Activated naive CD8-positive, alpha-beta T cell treated with anti-CD3 and anti-CD28 coated beads, Interleukin-2, amount 50 U/mL, for 16 hours (primary cell): ENCODE data around the gene DDX10.

ENCODE experiments used
- DNase-seq: peaks from one replicate; pipeline ENCODE4 v3.0.0-alpha.2; 2020; ENCODE audit warnings: low read depth, low spot score

DDX10 gene

DNA sequence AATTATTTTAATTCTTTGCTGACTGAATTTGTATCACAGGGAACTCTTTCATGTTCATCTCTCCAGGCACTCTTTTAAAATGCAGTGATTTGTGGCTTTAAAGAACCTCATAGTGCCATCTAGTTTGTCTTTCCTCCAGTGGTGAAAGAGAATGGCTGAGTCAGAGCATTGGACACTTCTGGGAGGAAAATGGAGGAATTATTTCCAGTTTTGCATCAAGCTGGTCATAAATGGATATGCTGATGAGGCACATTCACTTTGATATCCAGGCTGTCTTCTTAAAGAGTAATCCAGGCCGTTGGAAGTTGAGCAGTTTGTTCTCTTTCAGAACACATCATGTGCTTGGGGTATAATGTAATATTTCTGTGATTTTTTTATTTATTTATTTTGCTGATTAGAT is 273.7 kb downstream of the DDX10 start:
- no peak for DNase-seq

DNA sequence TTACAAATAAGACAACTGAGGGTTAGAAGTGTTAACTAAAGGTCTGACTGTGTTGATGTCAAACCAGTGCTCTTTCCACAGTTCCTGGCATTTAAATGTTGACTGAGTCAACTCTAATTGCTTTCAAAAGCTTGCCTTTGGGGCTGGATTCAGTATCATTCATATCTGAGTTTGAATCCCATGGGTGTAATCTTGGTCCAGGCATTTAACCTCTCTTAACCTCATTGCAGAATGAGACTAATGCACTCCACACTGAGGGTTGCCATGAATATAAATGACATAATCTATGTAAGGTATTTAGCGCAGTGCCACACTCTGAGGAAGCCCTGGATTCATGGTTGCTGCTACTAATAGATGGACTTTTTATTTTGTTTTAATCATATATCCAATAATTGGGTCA is 274.3 kb downstream of the DDX10 start:
- DNase-seq, result no peak

DNA sequence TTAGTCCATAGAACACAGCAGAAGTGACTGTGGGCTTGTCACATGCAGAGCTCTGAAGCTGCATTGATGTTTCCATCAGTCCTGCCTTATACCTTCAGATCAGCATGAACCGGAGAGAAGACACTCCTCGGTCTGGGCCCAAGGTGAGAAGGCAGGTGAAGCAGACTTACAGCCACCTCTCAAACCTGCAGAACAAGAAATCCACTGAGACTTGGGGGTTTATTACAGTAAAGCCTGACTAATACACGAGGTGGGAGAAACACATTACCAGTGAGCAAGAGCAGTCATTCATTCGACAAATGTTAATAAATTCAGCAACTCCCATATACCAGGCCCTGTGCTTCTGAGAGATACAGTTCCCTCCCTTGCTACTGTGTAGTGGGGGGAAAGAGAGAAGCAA is 279.0 kb downstream of the DDX10 start:
- DNase-seq, result no peak

DNA sequence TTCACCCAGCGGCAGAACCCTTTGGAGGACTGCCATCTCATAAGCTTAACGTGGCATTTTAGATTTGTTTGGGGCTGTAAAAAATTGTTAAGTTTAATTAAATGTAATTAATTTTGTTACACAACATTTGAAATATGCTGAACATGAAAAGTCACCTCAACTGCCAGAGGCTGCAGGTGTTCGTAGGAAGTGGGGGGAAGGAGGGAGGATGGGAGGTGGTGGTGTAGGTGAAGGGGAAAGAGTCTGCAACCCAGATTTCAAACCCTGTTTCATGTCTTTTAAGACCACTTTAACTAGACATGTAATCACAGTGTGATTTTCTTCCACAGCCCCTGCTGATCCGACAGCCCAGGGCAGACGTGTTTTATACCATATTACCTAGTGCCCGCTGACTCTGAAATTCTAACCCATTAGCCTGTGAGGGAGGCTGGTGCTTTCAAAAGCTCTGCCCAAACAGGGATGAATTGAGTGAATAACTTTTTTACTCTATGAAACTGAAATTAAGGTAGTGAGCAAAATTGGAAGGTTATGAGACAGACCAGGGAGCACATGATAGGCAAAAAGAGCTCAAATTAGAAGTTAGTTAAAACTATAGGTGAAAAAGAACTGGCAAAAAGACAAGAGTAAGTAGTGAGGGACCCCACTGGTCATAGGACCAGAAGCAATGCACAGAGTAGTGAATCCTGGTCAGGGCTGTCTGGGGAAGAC is 279.8 kb downstream of the DDX10 start:
- no peak for DNase-seq

DNA sequence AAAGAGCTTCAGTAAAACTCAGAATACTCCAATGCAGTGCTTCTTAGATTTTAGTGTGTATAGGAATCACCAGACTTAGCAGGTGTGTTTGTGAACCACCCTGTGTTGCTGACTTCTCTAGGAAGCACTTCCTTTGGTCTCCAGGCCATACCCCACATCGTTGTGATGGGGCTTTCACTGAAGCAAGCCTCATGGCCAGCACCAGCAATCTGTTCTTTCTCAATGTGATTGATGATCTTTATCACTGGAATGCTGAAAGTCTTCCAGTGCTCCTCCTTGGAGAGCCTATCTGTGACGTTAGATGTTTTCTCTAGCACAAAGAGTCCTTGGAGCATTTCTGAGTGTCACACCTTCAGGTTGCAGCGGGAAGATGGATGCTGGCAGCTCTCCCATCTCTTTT is 280.5 kb downstream of the DDX10 start:
- DNase-seq, result no peak

DNA sequence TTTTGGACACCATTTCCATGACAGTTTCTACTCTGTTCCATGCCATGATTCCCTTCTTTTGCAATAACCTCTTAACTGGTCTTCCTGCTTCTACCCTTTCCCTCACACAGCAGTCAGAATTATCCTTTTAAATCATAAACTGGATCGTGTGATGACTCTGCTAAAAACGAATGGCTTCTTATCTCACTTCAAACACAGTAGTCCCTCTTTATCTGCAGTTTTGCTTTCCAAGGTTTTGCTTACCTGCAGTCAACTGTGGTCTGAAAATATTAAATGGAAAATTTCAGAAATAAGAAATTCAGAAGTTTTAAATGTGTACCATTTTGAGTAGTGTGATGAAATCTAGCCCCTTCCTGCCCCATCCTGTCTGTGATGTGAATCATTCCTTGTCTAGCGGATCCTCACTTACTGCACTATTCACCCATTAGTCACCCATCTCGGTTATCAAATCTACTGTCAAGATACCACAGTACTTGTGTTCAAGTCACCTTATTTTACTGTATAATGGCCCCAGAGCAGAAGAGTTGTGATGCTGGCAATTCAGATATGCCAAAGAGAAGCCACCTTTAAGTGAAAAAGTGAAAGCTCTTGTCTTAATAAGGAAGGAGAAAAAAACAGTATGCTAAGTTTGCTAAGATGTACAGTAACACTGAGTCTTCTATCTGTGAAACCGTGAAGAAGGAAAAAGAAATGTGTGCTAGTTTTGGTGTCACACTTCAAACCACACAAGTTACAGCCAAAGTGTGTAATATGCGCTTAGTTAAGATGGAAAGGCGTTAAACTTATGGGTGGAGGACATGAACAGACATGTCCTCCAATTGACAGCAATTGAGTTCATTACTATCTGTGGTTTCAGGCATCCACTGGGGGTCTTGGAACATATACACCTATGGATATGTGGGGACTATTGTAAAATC is 283.0 kb downstream of the DDX10 start:
- no peak for DNase-seq

DNA sequence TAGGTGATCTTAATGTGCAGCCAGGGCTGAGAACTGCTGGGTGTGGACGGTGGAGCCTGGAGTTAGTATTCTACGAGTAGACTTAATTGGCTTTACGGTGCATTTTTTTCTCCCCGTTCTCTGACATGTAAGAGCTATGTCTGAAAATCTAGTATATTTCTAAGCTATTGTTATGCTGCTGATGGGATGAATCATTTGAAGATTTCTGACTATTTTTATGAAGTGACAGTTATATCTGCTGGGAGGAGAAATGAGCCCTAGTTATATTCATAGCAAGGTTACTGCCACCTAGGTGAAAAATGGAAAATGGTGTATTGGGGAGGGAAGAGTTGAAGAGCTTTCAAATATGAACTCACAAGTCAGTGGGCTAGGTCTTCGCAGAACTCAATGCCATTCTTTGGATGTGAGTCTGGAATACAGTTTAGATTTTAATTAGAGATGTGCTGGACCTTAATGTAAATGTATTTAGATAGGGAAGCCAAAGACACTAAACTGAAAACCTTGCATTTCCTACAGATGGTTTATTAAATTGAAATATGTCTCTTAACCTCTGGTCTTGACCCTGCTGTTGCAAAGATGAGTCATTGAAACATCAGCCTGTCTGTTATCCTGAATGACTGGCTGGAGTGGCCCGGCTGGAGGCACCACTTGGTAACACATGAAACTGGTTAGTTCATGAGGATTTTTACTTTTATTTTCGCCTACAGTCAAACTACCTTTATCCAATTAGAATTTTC is 293.7 kb downstream of the DDX10 start:
- DNase-seq, result no peak

DNA sequence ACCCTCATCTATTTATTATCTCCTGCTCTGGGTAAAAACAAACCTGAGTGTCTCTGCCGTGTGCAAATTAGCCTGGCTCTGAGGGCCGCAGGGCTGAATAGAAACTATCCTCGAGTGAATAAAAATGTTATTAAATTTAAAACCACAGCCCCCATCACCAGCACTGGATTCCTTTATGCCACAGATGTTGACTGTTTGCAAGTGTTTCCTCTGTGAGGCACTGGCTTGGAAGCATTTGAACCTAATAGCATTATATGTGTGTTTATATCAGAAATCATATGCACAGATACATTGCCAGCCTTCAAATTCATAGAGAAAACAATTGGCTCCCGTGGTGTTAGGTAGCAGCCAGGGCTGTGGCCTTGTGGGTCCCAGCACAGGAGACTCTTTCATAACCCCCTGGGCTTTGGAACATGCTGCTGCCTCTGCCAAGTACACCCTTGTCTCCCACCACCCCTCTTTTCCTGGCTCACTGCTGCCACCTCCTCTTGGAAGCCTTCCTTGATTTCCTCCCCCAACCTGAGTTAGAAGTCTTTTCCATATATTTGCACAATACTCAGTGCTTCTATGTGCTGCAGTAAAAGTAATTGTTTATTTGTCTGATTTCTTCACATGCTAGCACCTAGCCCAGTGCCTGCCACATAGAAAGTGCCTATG is 294.4 kb downstream of the DDX10 start:
- no peak for DNase-seq

DNA sequence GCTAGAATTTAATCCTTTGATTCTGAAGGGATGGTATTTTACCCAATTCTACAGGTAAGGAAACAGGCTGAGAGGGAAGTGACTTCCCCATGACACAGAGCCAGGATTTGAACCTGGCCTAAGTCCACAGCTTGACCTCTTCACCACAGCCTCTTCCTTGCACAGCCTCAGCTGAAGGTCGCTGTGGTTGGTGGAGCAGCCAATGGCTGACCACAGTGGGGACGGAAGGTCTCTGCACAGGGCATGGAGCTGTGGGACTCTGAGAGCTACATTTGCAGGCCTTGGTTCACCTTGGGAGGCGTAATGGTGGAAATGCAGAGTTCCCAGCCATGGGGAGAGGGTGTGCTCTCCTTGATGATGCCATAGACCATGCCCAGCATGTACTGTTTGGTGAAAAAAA is 295.0 kb downstream of the DDX10 start:
- no peak for DNase-seq

DNA sequence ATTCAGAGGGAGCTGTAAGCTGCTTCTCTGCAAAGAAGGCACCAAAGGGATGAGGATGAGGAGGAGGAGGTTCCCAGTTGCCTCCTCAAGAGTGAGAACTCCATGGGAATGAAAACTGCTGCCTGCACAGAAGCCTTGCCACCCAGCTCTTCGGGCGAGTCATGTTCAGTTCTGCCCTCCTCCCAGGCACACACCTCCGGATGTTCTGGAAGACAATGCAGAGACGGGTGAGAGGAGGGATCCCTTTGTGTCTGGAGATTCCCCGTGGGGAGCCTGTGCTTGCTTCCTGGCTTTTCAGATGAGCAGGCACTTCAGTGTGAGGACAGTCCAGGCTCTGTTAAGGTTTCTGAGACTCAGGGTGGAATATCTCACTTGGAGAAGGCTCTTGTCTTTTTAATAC is 295.6 kb downstream of the DDX10 start:
- DNase-seq, result no peak

DNA sequence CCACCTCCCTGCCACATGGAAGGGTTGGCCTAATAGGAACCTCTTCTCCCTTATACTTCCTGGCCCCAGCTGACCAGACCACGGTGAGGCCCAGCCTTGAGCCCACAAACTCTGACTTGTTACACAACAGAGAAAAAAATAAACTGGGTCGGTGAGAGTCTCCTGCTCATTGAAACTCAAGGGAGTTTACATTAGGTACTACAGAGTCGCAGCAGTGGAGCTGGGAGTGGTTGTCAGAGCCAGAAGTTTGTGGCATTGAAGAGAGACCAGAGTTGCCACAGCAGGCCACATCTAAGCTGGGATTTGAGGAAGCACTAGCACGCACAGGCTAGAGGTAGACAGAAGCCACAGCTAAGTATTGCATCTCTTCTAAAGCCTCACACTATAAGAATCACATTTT is 296.2 kb downstream of the DDX10 start:
- DNase-seq, result no peak

DNA sequence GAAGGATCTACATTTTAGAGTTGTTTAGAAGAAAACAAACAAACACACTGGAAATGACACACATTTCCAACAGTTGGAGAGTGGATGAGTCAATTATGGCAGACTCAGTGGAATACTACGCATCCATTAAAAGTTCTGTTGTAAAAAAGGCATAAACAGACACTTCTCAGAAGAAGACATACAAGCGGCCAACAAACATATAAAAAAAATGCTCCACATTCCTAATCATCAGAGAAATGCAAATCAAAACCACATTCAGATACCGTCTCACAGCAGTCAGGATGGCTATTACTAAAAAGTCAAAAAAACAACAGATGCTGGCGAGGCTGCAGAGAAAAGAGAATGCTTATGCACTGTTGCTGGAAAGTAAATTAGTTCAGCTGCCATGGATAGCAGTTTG is 298.2 kb downstream of the DDX10 start:
- DNase-seq, result no peak

DNA sequence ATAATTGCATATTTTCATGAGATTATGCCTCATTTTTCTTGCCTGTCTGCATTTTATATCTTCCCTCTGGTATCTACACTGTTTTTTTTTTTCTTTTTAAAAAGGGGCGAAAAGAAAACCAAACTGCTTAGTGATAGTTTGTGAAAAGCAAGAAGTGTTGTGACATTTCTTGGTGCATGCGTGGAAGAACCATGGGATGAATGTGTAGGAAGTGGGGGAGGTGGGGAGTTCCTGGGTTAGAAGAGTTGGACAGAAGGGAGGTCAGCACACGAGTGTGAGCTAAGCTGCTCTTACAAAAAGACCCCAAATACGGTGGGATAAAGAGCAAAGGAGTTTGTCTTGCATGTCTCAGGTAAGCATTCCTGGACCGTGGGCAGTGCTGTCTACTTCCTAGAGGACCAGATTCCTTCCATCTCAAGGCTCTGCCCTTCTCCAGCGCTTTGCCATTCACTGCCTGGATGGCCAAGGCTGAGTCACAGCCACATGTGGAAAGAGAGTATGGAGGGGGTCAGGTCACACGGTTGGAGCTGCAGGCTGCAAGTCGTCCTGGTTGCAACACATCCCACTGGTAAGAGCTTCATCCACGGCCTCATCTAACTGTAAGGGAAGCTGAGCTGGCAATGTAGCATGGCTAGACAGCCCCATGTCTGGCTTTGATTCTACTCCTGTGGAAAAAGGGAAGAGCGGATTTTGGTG is 300.6 kb downstream of the DDX10 start:
- no peak for DNase-seq

DNA sequence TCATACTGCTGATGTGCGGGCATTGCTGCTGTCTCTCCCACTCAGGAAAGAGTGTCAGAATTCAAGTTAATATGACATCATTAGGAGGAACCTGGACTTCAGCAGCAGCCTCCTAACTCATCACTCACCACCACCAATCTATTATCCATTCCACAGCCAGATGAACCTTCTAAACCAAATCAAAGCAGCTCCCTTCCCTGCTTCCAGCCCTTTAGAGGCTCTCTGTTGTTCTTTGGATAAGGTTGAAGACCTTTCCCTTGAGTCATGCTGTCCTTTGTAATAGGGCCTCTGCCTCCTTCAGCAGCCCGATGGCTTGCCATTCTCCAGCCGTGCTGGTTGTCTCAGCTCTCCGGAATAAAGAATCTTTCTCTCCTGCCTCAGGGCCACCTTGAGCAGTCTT is 301.3 kb downstream of the DDX10 start:
- DNase-seq, result no peak

DNA sequence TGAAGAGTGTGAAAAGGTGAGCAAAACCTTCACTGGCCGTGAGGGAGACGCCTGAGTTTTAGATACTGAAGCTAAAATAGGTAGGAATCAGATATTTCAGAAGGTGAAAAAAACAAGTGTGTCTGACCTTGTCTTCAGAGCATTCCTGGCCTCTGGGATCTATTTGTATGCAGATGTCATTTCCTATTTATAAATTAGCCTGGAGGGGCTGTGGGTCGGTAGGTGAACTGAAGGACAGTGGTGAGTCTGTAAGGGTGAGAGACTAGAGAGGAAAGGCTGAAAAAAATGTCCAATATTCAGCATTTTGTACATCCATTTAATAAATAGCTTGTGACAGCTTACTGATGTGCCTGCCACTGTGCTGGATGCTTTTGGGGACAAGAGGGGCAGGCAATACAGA is 302.1 kb downstream of the DDX10 start:
- no peak for DNase-seq

DNA sequence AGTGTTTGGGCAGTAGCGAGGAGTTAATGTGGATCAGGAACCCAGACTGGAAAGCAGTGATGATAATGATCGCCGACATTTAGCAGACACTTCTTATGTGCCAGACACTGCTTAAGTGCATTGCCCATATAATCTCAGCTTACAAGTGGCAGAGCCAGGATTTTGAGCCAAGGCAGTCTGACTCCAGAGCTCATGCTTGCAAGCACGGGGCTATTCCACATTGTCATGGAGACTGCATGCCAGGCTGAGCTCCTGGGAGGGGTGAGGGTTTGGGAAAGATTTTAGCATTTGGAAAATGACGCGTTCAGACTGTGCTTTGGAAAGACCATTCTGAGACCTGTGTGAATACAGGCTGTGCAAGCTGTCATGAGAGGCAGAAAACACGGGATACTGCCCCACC is 302.7 kb downstream of the DDX10 start:
- no peak for DNase-seq

DNA sequence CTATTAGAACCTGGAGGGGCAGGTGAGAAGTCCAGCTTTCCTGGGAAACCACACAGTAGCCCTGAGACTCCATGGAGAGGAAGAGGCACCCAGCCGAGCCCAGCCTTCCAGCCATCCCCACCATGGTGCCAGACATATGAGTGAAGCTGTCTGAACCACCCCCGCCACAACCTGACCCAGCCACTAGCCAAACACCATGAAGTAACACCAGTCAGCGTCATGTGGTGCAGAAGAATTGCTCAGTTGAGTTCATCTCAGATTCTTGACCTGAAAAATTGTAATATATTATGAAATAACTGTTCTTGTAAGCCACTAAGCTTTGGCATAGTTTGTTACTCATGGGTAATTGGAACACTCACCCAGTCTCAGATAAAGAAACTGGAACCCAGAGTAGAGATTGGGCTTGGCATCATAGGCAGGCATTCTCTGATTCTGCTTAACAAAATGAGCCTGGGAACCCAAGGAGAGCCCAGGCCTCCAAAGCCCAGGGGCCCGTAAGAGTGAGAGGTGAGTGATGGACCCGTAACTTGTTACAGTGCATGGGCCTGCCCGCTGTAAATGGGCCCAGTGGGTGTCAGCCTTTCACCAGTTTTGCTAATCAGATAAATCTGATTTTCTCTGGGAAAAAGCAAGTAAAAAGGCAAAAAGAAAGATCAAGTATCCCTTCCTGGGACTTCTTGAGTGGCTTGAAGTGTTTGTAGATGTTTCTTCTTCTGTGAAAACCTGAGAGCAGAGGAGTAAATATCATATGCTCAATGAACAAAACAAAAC is 305.5 kb downstream of the DDX10 start:
- no peak for DNase-seq

DNA sequence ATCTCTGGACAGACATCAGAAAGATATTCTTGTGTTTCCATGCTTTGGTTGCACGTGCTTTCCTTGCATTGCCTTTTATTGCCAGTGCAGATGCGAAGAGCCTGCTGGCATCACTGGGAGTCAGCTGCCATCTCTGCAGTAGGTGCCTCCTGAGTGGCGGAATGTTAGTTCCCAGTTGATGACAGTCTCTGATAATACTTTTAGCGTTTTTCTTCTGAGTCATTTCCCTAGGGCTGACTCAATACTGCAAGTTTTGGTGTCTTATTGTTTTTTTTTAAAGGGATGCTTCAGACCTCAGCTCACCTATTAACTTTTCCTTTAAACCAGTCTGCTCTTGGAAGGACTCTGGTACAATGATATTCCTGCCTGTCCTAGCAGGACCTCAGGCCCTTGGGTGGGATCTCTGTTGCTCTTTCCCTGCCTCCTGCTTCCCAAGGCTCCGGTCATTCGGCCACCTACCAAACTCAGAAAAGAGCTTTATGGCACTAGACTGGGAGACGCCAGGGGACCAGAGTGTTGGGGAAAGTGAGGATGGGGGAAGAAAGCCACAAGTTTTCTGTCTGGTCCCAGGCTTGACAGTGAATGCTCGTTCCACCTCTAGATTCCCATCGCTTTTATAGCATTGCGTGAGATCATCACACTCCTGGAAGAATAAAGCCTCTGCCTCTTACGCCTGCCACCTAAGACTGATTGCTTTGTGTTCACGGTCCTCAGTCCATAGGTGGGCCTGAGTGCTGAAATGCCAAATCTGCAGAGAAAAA is 308.7 kb downstream of the DDX10 start:
- no peak for DNase-seq

DNA sequence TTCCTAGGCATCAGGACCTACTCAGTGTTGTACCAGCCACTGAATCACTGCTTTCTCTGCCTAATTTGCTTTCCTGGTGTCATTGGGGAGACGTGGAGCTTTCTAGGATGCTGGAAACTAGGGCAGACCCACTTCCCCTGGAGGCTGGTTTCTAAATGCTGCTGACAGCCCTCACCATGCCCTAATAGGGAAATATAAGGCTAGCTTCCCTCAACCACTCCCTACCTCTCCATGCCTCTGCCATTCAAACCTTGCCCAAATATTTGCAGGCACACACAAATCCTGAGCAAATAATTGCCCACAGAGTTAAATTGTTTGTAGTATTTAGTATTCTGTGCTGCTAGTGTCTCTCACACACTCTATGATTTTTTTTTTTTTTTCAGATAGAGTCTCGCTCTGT is 310.2 kb downstream of the DDX10 start:
- no peak for DNase-seq

DNA sequence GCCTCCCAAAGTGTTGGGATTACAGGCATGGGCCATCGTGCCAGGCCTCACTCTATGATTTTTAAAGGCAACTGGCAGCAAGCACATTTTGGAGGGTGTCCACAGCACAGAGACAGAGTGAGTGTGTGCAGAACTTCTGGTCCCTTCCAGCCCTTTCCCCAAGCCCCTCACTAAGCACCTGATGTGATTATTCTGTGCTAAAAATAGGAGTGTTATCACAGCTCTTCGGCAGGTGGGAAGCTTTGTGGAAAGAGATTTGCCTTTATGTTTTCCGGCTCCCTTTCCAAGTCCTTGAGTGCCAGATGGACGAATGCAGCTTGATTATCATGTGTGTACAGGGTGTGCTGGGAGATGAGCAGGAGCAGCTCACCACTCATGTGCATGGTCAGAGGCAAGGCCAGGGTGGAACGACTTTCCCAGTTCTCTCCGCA is 310.8 kb downstream of the DDX10 start:
- DNase-seq, result no peak
